Ovary (tissue), 3 donors: ENCODE data around the gene TMEM243.

Experiments used
- CTCF ChIP-seq, 3 donors: fragments of 450-650 bp in 2 of 3; fragments of 200-600 bp in 1 of 3; IDR thresholded peaks; one replicate each; pipeline versions ENCODE4 v1.5.1 to v1.8.0; 2016 to 2022; ENCODE audit warnings: antibody characterized with exemption in 3 of 3, mild to moderate bottlenecking in 1 of 3
- EP300 ChIP-seq: sonication (generic); formaldehyde crosslinking; IDR thresholded peaks from one replicate; pipeline ENCODE4 v1.6.1; 2017; ENCODE audit warnings: antibody characterized with exemption
- POLR2A ChIP-seq: fragments of 450-650 bp; IDR thresholded peaks from one replicate; pipeline ENCODE4 v1.6.1; 2017; ENCODE audit warnings: antibody characterized with exemption, mild to moderate bottlenecking, moderate library complexity
- donor health status: DM: no; HTN: no; CAD: no.

- TF ChIP-seq CTCF (IDR thresholded peaks at IDR 0.05) (no peak), POLR2A (no peak), EP300 (no peak)
These were observed 48.1 kb downstream of the TMEM243 start for GRCh38 chr7:87171282-87171934.
